Dermis microvascular lymphatic vessel endothelial cell (primary cell): ENCODE measurements around the gene PRR7. TPM values are rescaled to one million over a fixed set of nuclear protein-coding genes. Genes with fewer than 3 reads are reported as not detected.
"Not testable (repeated sequence)": the region's sequence is repeated elsewhere in the genome, so short reads cannot be mapped to it uniquely, and the experiment has no call there.

ENCODE experiments used
- DNase-seq, 2 donors: peaks; one replicate each; pipeline versions ENCODE4 v3.0.0 to v3.0.0-alpha.2; 2010; ENCODE audit warnings: low read depth in 2 of 2
- total RNA-seq: library from RNA; depleted of rRNA; stranded (reverse); fragments of >200 nt; gene quantifications from 2 replicates; pipeline ENCODE4 v1.2.1, GENCODE V29; 2014

The PRR7 gene
- total RNA-seq, 1 donor from 2014 or later, result 2.2 TPM

DNA sequence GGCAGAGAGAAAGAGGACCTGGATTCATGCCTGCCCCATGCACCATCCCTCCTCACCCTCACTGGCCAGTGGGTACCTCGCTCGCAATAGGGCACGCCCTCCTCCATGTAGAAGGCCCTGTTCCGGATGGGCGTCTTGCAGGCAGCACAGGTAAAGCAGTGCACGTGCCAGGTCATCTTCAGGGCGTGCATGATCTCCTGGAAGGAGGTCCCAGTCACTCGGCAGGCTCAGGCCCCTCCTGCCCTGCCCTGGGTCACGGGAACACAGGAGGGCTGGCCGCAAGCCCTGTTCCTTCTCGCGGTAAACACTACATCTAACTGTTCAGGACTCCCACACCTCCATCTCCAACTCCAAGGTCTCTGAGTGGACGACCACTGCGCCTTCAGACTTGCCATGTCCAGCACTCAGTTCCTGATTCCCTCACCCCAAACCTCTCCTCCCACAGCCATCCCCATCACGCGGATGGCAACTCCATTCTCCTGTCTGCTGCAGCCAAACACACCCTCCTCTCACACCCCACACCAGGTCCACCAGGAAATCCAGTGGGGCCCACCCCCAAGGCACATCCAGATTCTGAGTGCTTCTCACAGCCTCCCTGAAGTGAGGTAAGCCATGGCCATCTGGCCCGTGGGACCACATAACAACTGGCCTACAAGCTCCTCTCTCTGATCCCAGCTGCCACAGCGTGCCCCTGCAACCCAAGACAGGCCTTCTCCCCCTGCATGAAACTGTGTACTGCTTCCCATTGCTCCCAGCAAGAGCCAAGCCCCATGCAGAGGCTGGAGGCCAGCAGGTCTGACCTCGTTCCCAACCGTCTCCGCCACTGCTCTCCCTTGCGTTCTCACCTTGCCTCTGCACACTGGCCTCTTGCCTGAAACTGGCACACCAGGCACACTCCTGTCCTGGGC, 37.6 kb downstream of the PRR7 start:
- DNase-seq, result no peak

DNA sequence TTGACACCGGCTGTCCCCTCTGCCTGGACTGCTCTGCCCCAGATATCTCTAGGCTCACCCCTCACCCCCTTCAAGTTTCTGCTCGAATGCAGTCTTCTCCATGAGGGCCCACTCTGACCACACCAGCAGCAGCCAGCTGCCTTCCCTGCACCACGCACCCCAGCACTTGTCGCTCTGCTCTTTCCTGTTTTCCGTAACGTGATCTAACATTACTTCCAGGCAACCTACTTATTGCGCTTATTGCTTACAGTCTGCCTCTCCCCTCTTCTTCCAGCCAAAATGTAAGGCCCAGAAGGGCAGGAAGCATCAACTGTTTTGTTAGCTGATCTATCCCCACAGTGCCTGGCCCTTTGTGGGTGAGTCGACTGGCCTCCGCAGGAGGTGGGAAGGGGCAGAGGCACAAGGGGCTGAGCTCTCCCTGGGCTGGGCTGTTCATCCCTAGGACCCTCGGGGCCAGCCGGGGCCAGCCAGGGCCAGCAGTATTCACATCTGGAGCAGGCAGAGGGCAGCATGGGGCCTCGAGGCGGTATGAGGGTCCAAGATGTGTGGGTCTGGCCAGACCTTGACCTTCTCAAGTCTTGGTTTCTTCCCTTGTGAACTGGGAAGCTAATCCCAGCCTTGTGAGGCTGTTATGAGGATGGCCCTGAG, 38.4 kb downstream of the PRR7 start:
- DNase-seq, result no peak

DNA sequence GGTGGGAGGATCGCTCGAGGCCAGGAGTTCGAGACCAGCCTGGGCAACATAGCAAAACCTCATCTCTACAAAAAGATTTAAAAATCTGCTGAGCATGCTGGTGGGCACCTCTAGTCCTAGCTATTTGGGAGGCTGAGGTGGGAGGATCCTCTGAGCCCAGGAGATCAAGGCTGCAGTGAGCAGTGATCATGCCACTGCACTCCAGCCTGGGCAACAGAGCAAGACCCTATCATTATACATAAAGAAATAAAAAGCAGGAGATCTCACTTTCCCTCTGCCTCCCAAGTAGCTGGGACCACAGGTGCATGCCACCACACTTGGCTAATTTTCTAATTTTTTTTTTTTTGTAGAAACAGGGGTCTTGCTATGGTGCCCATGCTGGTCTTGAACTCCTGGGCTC, 39.1 kb downstream of the PRR7 start:
- DNase-seq, result not testable (repeated sequence)

DNA sequence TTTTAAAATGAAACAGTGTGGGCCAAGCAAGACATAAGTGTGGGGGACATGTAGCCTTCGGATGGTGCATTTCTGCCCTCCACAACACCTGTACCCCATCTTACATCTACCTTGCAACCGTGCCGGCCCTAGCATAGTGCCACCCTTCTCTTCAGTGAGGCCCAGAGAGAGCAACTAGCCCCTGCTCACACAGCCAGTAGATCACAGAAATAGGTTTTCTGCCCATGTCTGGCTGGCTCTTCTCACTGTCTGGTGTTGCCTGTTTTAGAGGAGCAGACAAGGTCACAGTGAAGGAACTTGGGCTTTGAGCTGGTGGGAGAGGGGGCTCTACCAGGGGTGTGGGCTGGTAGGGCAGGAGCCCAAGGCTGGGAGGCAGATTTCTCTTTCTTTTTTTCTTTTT, 39.6 kb downstream of the PRR7 start:
- no peak for DNase-seq

DNA sequence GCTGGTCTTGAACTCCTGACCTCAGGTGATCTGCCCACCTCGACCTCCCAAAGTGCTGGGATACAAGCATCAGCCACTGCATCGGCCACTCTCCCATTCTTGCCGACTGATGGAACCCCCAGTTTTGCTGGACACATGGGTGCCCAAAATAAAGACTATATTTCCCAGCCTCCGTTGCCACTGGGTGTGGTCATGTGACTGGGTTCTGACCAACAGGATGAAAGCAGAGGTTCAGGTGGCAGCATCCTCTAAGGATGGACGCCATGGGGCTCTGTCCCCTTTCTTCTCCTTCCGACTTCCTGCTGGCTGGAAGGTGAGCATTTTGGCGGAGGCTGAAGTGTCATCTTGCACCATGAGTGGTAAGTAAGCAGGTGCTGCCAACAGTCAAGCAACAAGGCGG, 40.5 kb downstream of the PRR7 start:
- no peak for DNase-seq

DNA sequence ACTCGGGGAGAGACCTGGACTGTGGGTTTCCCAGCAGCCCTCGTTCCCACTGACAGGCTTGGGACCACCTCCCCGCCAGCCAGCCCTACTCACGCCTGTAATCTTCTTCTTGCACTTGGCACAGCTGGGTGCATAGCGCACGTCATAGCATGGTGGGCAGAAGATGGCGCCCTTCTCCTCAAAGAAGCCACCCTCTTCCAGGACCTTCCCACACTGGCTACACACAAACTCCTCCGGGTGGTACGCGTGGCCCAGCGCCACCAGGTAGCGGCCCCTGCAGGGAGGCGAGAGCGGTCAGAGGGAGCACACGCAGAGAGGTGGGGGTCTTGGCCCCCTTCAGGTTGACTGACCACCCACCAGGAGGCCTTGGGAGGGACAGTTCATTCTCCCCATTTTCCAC, 41.4 kb downstream of the PRR7 start:
- no peak for DNase-seq

DNA sequence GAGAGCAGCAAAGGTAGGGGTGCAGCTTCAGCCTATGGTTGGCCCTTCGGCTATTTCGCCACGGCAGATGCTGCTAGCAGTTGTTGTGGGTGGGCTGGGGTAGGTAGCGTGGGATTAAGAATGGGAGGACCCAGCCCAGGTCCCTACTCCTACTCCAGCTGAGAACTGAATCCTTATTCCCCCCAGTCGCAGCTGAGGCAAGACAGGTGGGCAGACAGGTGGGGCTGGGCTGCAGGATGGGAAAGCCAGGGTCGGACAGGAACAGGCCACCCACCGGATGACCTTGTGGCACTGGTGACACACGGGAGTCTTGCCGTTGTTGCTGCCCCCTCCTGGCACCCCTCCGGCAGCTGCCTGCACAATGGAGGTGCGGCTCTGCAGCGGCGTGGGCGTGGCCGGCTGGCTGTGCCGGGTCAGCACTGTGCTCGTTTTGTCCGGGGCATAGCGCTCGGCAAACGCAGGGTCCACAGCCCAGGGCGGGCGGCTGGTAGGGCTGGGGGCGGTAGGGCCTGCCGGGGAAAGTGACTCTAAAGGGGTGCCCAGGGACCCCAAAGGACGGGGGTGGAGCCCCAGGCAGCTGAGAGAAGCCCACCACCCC, 42.6 kb downstream of the PRR7 start:
- DNase-seq, result peak in 1 of 2 donors; percentile 32

DNA sequence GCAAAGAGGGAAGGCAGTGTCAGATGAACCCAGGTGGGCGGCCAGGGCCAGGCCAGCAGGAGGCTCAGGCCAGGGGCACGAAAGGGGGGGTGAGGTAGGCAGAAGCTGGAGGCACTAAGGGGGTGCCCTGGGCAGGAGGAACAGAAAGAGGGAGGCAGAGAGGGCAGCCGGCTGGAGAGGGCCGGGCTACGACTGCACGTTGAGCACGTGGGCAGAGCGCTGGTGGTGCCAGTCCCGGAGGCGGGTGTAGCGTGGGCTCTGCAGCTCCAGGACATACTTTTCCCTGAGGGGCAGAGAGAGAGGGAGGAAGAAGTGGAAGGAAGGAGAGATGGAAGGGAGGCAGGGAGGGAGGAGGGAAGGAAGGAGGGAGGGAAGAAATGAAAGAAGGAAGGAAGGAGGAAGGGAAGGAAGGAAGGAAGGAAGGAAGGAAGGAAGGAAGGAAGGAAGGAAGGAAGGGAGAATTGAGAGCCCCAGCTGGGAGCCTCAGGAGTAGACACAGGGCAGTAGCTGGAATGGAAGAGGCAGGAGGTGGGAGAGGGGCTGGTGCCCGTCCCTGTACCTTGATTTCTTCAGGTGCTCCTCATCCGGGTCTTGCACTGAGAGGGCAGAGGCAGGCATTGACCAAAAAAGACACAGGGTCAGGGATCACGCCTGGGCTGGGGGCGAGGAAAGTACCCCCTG, 43.8 kb downstream of the PRR7 start:
- no peak for DNase-seq

DNA sequence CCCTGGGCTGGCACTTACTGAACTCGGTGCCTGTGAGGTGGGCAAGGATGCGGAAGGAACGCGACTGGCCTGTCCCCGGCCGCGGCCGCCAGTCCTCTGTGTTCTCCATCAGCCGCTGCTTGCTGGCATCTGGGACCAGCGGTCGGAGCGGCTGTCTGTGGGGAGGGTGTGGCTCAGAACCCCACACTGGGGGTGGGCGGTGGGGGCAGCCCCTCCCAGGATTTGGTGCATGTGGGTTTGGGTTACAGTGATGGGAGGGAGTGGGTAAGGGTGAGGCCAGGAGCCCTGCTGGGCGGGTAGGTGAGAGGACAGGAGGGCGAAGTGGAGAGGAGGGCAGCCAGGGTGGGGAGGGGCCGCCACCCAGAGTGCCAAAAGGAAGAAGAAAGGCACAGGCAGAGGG, 44.4 kb downstream of the PRR7 start:
- no peak for DNase-seq

DNA sequence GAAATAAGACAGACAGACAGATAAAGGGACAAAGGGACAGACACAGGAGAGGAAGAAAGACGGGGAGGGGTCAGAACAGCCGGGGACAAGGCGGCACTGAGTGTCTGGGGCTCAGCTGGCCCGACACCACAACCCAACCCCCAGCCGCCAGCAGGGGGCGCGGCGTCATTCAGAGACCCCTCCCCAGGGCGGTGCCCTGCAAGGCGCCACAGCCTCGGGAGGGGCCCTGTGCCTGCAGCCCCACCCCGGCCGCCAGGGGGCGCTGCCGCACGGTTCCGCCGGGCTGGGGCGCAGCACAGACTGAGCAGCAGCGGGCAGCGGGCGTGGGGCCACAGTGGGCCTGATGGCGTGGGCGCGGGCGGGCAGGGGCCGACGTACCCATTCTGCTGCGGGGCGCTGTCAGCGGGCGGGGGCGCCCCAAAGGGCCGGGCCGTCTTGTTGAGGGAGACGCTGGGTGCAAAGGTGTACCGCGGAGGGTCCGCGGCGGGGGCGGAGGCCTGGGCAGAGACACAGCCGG, 44.9 kb downstream of the PRR7 start:
- DNase-seq, result peak in 1 of 2 donors; percentile 74

DNA sequence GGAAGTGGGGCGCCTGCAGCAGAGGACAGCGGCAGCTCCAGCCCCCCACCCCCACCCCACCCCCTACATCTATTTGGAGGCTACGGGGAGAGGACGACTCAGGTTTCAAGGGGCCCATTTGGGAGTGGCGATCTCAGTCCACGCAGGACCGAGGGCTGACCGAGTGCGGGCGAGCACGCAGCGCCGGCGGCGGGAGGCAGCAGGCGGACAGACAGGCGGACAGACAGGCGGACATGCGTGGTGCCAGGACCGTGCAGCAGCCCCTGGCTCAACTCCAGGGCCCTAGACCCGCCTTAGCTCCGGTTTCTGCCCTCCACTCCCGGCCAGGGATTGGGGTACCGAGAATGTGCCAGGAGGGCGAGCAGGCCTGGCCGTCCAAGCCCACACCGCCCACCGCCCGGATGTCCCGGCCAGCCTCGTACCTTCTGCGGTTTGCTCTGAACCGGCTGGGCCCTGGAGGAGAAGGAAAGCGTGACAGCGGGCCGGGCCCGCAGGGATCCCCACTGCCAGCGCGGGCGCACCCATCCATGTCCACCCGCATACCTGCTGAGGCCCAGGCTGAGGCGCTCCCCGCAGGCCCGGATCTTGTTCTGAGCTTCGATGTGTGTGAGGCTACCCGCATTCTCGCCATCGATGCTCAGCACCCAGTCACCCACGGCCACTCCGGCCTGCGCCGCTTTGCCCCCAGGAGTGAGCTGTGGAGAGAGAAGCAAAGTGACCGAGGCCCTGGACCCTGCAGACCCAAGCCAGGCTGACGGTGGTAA, 45.6 kb downstream of the PRR7 start:
- no peak for DNase-seq

DNA sequence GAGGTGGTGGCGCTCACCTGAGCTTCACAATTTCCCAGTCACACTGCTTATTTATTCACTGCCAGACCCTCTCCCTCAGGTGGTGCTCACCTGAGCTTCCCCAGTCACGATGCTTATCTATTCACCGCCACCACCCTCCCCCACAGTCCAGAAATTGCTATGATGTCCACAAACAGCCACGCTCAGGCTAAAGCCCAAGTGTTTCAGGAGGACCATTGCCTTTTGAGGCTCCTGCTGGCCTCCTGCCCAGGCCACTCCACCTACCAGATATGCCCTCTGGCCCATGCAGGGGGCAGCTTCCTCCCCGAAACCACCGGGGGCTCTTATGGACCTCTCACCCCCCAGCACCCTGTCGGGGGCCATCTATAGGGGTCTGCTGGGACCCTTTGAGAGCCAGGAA, 46.2 kb downstream of the PRR7 start:
- DNase-seq, result no peak

DNA sequence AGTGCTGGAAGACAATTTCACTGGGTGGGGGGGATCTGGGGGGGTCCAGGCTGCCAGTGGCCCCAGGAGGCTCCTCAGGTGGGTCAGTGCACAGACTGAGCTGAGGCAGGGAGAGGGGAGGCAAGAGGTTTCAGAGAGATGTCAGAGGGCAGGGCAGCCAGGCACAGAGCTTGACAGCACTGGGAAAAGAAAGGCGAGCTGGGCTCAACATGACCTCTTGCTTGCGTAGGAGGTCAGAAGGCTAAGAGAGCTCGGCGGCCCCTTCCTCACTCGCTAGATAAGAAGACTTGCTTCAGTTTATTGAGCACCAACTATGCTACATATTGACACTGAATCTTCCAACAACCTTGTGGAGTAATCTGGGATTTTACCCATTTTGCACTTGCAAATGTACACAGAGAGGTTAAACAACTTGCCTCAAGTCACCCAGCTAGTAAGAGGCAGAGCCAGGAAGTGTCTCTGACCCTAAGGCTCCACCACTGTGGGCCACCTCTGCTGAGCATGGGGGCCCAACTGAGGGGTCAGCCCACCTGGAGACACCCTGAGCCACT, 47.3 kb downstream of the PRR7 start:
- DNase-seq, result no peak

DNA sequence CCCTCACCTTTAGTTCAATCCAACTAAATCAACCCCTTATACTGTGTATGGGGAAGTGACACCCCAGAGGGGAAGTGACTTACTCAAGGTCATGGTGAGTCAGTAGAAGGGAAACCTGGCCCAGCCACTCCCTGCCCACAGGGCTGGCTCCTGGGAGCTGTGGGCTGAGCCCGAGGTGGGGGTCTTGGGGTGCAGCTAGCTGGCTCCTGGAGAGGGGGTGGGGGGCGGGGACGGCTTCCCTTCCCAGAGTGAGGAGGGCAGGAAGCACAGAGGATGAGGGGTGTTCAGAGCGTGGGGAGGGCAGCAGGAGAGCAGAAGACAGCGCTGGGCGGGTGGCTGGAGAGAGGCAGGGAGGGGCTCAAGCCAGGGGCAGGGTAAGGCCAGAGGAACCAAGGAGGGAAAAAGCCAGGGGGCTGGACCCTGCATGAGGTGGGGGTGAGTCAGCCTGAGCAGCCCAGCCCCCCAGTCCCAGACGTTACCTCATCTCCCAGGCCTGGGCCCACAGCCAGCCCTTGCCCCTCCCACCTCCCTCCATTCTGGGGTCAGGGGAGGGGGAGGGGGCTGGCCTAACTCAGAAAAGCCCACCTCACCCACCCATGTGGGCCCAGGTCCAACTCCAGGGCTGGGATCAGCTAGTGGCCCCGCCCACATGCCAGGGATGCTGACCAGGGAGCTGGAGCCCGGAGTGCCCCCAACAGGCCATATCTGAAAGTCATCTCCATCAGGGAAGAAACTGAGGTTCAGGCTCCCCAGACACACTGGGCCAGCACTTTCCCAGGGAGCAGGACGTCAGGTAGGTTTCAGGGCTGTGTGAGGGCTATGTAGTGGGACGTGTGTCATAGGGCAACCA, 48.0 kb downstream of the PRR7 start:
- peak in 1 of 2 donors; percentile 93 for DNase-seq

DNA sequence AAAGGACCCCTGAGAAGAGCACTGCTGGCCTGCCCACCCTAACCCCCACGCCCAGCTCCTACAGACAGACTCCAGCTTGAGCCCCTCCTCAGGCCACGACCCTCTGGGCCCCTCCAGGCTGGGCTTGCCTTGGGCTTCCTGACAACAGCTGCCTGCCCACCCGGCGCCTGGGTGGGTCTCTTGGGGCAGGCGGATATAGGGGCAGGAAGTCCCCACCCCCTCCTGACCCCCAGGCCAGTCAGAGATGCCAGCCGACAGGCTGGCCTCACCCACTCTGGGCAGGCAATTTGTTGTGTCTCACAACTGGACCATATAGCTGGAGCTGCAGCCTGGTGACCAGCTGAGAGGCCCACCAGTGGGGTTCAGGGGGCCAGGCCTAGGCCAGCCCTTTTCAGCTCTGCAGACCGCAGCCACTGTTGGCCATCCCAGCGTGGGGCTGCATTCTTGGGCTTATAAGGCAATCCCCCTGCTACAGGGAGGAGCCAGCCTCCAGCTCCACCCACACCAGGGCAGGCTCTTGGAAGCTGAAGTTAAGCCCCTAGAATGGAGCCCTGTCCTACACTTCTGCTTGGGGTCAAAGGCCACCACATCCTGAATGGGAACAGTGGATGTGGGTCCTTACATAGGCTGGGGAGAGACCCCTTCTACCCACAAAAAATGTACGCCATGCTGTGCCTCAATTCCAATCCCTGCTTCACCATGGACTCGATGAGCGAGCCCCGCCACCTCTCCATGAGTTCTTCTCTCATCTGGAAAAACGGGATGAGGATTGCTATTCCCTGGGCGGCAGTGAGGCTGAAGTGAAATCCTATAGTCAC, 48.8 kb downstream of the PRR7 start:
- peak in 1 of 2 donors; percentile 80 for DNase-seq

DNA sequence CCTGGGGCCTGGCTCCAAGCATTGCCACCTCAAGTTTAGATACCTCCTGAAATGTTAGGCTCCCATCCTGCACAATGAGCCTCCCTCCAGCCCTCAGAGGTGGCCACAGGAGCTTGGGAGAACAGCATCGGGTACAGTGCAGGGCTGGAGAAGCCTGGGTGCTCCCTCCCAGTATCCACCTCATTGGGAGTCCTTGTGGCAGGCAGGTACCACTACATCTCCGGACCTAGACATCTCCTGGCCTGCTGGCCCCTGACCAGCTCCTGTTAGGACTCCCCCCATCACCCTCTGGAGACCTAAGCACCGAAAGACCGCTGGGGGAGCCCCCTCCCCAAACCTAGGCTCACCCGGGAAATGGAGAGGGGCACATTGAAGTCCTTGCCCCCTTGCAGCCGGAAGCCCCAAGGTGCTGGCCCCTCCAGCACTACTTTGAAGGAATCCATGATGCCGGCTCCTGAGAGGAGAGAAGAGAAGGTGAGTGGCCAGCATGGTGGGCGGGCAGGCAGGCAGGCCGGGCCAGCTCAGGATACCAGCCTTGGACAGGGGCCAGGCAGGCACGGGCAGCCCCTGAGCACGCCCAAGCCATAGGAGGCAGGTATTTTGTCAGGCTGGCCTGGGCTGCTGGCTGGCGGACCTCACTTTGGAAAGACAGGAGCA, 49.6 kb downstream of the PRR7 start:
- peak in 1 of 2 donors; percentile 57 for DNase-seq

DNA sequence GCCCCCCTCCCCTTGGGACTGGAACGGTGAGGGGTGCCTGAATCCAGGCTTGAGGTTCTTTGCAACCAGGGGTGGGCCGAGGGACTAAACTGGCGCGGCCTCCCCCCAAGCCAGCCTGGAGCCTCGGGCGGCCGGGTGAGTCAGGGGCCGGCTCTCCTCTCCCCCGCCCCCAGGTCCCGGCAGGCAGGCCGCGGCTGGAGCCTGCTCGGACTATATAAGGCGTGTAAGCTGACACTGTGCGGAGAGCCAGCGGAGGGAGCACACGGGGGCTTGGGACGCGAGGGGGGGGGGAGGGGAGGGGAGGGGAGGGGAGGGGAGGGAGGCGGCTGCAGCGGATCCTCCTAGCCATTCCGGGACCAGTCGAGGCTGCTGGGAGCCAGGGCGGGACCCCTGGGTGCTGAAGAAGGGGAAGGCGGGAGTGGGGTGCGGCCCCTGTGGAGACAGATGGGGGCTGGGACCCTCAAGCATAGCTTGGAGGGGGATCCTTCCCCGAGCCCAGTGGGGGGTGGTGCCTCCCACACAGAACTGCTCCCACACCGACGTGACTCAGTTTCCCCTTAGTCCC, 50.2 kb downstream of the PRR7 start:
- peak in 1 of 2 donors; percentile 92 for DNase-seq
